Esophagus squamous epithelium (tissue), 4 donors: ENCODE data around the gene ECSCR.

Experiments
- CTCF ChIP-seq, 6 experiments: fragments of 450-650 bp in 4 of 6; fragments of 200-600 bp in 2 of 6; sonication (generic) in 2 of 6; IDR thresholded peaks; one replicate each; pipeline ENCODE4 v1.5.1; 2016 to 2019; ENCODE audit warnings: antibody characterized with exemption in 6 of 6, mild to moderate bottlenecking in 4 of 6, moderate library complexity in 4 of 6
- POLR2A ChIP-seq, 4 donors: fragments of 450-650 bp; IDR thresholded peaks; one replicate each; pipeline ENCODE4 v1.6.1; 2017; ENCODE audit warnings: antibody characterized with exemption in 4 of 4, mild to moderate bottlenecking in 4 of 4, moderate library complexity in 3 of 4

- TF ChIP-seq CTCF (IDR thresholded peaks at IDR 0.05) (no peak), POLR2A (IDR thresholded peaks at IDR 0.05) (no peak)
Observed at GRCh38 chr5:139415869-139416268, 46.7 kb downstream of the ECSCR start.
